GM18526 (cell line): Measurements from ENCODE around the gene TUBGCP3.

ENCODE experiments used
- POLR2A ChIP-seq: IDR thresholded peaks from 3 replicates; pipeline ENCODE4 v1.6.1; 2011; ENCODE audit not compliant: insufficient read length; ENCODE audit errors: extremely low read depth

TUBGCP3 gene

GRCh38 chr13:112587764-112588489 is at the start of gene TUBGCP3:
Gene TUBGCP3 (minus strand): TSS chr13:112588153. CDS start chr13:112587980, 173 bp downstream.
- peak; percentile 84 for TF ChIP-seq POLR2A

- TF ChIP-seq POLR2A, result no peak
Measured at GRCh38 chr13:112637017-112637801, 49.3 kb upstream of the TUBGCP3 start.

- TF ChIP-seq POLR2A, result no peak
Measured at GRCh38 chr13:112636401-112636975, 48.5 kb upstream of the TUBGCP3 start.

GRCh38 chr13:112635323-112635722 is 47.4 kb upstream of the TUBGCP3 start:
- no peak for TF ChIP-seq POLR2A

GRCh38 chr13:112634102-112634501 is 46.1 kb upstream of the TUBGCP3 start:
- TF ChIP-seq POLR2A, result no peak

- no peak for TF ChIP-seq POLR2A
Measured at GRCh38 chr13:112629161-112629560, 41.2 kb upstream of the TUBGCP3 start.

GRCh38 chr13:112627161-112627560 is 39.2 kb upstream of the TUBGCP3 start:
- no peak for TF ChIP-seq POLR2A

GRCh38 chr13:112626761-112627160 is 38.8 kb upstream of the TUBGCP3 start:
- TF ChIP-seq POLR2A, result no peak

GRCh38 chr13:112626124-112626523 is 38.2 kb upstream of the TUBGCP3 start:
- TF ChIP-seq POLR2A, result no peak

GRCh38 chr13:112625698-112626097 is 37.7 kb upstream of the TUBGCP3 start:
- TF ChIP-seq POLR2A, result no peak

- no peak for TF ChIP-seq POLR2A
Measured at GRCh38 chr13:112624602-112625430, 36.9 kb upstream of the TUBGCP3 start.

GRCh38 chr13:112624040-112624439 is 36.1 kb upstream of the TUBGCP3 start:
- no peak for TF ChIP-seq POLR2A

GRCh38 chr13:112623051-112623711 is 35.2 kb upstream of the TUBGCP3 start:
- TF ChIP-seq POLR2A, result no peak

GRCh38 chr13:112622375-112622774 is 34.4 kb upstream of the TUBGCP3 start:
- TF ChIP-seq POLR2A, result no peak
